ENCODE data around the gene COBL. TPM values are rescaled to one million over a fixed set of nuclear protein-coding genes. Genes with fewer than 3 reads are reported as not detected.

COBL gene
- total RNA-seq, 2 experiments from 2014 or later = not detected

GRCh38 chr7:51290702-51291540 is 25.7 kb downstream of the COBL start:
- no peak overlapping the region for H3K27ac Mint-ChIP-seq
- H3K9me3 Mint-ChIP-seq = no peaks in the 10 kb centered on the region
- intact Hi-C loops (cut with micrococcal nuclease) = no loop called here
- H3K4me3 Mint-ChIP-seq = no peak overlapping the region
- ChIA-PET POLR2A (no interaction called here), CTCF (no interaction called here)
- no peaks in the 10 kb centered on the region for H3K4me1 Mint-ChIP-seq (ENCODE audit: low read depth)
- no peaks in the 10 kb centered on the region for H3K36me3 Mint-ChIP-seq
- peaks cover 3% of the 10 kb centered on the region for H3K27me3 Mint-ChIP-seq
- no peak for DNase-seq

GRCh38 chr7:51290304-51290637 is 26.3 kb downstream of the COBL start:
- H3K4me3 Mint-ChIP-seq = no peak overlapping the region
- peaks cover 3% of the 10 kb centered on the region for H3K27me3 Mint-ChIP-seq
- no peaks in the 10 kb centered on the region for H3K36me3 Mint-ChIP-seq
- no peak for DNase-seq
- POLR2A ChIA-PET = no interaction called here
- intact Hi-C loops (cut with micrococcal nuclease) = no loop called here
- no peaks in the 10 kb centered on the region for H3K4me1 Mint-ChIP-seq (ENCODE audit: low read depth)
- no peaks in the 10 kb centered on the region for H3K9me3 Mint-ChIP-seq
- CTCF ChIA-PET = no interaction called here
- no peak overlapping the region for H3K27ac Mint-ChIP-seq

- peaks cover 3% of the 10 kb centered on the region for H3K27me3 Mint-ChIP-seq
- no peak for DNase-seq
- ChIA-PET POLR2A (no interaction called here), CTCF (no interaction called here)
- no peak overlapping the region for H3K27ac Mint-ChIP-seq
- no peaks in the 10 kb centered on the region for H3K36me3 Mint-ChIP-seq
- no peak overlapping the region for H3K4me3 Mint-ChIP-seq
- intact Hi-C loops (cut with micrococcal nuclease) = no loop called here
- H3K4me1 Mint-ChIP-seq (ENCODE audit: low read depth) = no peaks in the 10 kb centered on the region
- H3K9me3 Mint-ChIP-seq = no peaks in the 10 kb centered on the region
Measured at GRCh38 chr7:51289623-51290303, 26.8 kb downstream of the COBL start.

DNA sequence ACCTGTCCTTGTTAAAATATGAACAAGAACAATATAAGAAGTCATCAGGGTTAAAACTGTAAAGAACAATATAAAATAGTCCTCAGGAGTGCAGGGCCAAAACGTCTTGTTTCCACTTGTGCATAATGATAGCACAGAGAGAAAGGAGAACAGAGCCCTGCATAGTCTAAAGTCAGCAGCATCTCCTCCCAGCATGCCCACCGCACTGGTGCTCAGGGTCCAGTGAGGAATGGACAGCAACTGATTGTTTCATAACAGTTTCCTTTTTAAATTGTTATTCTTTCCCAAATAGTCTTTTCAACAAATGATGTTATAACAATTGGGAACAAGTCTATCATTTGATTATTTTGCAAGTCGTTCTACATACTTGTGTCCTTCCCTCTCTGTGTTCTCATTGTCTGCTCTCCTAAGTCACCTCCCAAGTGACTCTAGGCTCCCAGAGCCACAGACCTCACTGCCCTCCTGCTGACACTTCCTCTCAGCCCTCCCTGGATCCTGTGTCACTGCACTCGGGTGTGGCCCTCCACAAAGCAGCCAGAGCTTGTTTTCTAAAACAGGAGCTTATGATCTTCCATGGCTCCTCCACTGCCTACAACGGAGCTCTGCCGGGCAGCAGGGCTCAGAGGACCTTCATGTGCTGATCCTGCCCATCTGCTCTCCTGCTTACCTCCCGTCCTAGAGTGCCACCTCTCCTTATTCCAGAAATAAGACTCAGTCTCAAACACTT is 27.6 kb downstream of the COBL start:
- Mint-ChIP-seq H3K4me1 (ENCODE audit: low read depth) (no peaks in the 10 kb centered on the region), H3K4me3 (no peak overlapping the region), H3K27me3 (peaks cover 3% of the 10 kb centered on the region), H3K36me3 (no peaks in the 10 kb centered on the region), H3K27ac (no peak overlapping the region), H3K9me3 (no peaks in the 10 kb centered on the region)
- intact Hi-C loops (cut with micrococcal nuclease) = no loop called here
- DNase-seq = no peak
- POLR2A ChIA-PET = no interaction called here
- CTCF ChIA-PET = no interaction called here

DNA sequence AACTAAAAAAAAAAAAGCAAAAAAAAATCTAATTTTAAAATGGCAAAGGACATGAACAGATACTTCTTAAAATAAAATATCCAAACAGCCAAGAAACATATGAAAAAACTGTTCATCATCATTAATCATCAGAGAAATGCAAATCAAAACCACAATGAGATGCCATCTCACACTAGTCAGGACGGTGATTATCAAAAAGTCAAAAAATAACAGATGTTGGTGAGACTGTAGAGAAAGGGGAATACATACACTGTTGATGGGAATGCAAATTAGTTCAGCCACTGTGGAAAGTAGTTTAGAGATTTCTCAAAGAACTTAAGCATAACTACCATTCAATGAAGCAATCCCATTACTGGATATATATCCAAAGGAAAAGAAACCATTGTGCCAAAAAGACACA is 30.2 kb downstream of the COBL start:
- no peak for DNase-seq
- CTCF ChIA-PET = no interaction called here
- Mint-ChIP-seq H3K27me3 (peaks cover 8% of the 10 kb centered on the region), H3K4me3 (no peak overlapping the region), H3K27ac (no peak overlapping the region), H3K4me1 (ENCODE audit: low read depth) (no peaks in the 10 kb centered on the region), H3K9me3 (peaks cover 13% of the 10 kb centered on the region), H3K36me3 (no peaks in the 10 kb centered on the region)
- POLR2A ChIA-PET = no interaction called here
- intact Hi-C loops (cut with micrococcal nuclease) = no loop called here

GRCh38 chr7:51280156-51280555 is 36.5 kb downstream of the COBL start:
- POLR2A ChIA-PET = no interaction called here
- peaks cover 13% of the 10 kb centered on the region for H3K9me3 Mint-ChIP-seq

GRCh38 chr7:51279391-51280023 is 37.1 kb downstream of the COBL start:
- intact Hi-C loops (cut with micrococcal nuclease) = no loop called here
- H3K27ac Mint-ChIP-seq = no peak overlapping the region
- H3K27me3 Mint-ChIP-seq = peaks cover 11% of the 10 kb centered on the region
- no peaks in the 10 kb centered on the region for H3K36me3 Mint-ChIP-seq
- H3K9me3 Mint-ChIP-seq = peaks cover 13% of the 10 kb centered on the region
- POLR2A ChIA-PET = no interaction called here
- no peaks in the 10 kb centered on the region for H3K4me1 Mint-ChIP-seq (ENCODE audit: low read depth)
- CTCF ChIA-PET = no interaction called here
- DNase-seq = no peak
- no peak overlapping the region for H3K4me3 Mint-ChIP-seq

More at GRCh38 chr7:51280156-51280555, 36.5 kb downstream of the COBL start:
- intact Hi-C loops (cut with micrococcal nuclease) = no loop called here
- no peaks in the 10 kb centered on the region for H3K4me1 Mint-ChIP-seq (ENCODE audit: low read depth)
- no peak overlapping the region for H3K27ac Mint-ChIP-seq
- no peaks in the 10 kb centered on the region for H3K36me3 Mint-ChIP-seq
- CTCF ChIA-PET = no interaction called here
- DNase-seq = no peak
- peaks cover 9% of the 10 kb centered on the region for H3K27me3 Mint-ChIP-seq
- no peak overlapping the region for H3K4me3 Mint-ChIP-seq

- POLR2A ChIA-PET = no interaction called here
- CTCF ChIA-PET = no interaction called here
- peaks cover 14% of the 10 kb centered on the region for H3K27me3 Mint-ChIP-seq
- H3K4me3 Mint-ChIP-seq = no peak overlapping the region
- H3K36me3 Mint-ChIP-seq = no peaks in the 10 kb centered on the region
- peaks cover 13% of the 10 kb centered on the region for H3K9me3 Mint-ChIP-seq
- intact Hi-C loops (cut with micrococcal nuclease) = no loop called here
- H3K4me1 Mint-ChIP-seq (ENCODE audit: low read depth) = no peaks in the 10 kb centered on the region
- no peak for DNase-seq
- H3K27ac Mint-ChIP-seq = no peak overlapping the region
Measured at GRCh38 chr7:51278797-51279196, 37.8 kb downstream of the COBL start.

- CTCF ChIA-PET = no interaction called here
- no peaks in the 10 kb centered on the region for H3K36me3 Mint-ChIP-seq
Measured at GRCh38 chr7:51276967-51277366, 39.6 kb downstream of the COBL start.

DNA sequence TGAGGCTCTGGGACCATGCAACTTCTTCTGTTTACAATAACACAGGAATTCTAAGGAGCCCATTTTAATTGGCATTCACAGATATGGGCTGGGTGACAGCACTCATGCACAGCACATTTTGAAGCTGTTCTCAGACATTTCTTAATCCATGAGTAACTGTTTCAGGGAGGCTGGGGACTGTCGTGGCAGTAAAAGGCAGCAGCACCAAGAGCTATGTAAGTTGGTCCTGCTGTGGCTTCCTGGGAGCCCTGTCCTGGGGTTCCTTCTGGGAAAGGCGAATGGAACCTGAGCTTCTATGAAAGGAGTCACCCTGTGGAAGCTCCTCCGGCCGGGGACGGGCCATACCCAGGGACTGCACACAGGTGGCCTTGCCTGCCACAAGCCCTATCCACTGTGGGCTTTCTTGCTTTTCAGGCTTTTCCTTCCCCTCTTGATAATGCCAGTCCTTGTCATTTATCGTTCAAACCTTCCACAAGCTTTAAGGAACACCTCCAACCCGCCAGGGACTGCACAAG is 40.5 kb downstream of the COBL start:
- intact Hi-C loops (cut with micrococcal nuclease) = no loop called here
- Mint-ChIP-seq H3K27ac (no peak overlapping the region), H3K4me1 (ENCODE audit: low read depth) (no peaks in the 10 kb centered on the region), H3K36me3 (no peaks in the 10 kb centered on the region), H3K27me3 (peaks cover 11% of the 10 kb centered on the region), H3K9me3 (no peaks in the 10 kb centered on the region), H3K4me3 (no peak overlapping the region)
- POLR2A ChIA-PET = no interaction called here
- DNase-seq = no peak
- CTCF ChIA-PET = no interaction called here

More at GRCh38 chr7:51276967-51277366, 39.6 kb downstream of the COBL start:
- no peak for DNase-seq
- Mint-ChIP-seq H3K4me1 (ENCODE audit: low read depth) (no peaks in the 10 kb centered on the region), H3K4me3 (no peak overlapping the region), H3K9me3 (peaks cover 4% of the 10 kb centered on the region), H3K27me3 (peaks cover 14% of the 10 kb centered on the region), H3K27ac (no peak overlapping the region)
- POLR2A ChIA-PET = no interaction called here
- intact Hi-C loops (cut with micrococcal nuclease) = no loop called here

DNA sequence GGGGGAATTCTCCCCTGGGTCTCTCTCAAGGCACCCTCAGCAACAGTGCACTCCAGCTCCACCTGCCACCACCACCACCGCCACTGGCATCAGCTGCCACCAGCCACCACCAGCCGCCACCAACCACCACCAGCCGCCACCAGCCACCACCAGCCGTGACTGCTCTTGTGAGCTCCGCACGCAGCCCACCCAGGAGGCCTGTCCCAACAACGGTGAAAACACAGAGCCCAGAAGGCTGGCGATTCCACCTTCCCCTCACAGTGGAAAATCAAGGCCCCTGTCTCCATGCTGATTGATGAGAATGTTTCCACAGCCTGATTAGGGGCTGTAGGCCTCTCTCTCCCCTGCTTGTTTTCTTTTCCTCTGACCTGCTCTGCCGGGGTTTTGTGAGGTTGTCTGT is 41.1 kb downstream of the COBL start:
- no peak for DNase-seq
- Mint-ChIP-seq H3K36me3 (no peaks in the 10 kb centered on the region), H3K27ac (no peak overlapping the region), H3K4me1 (ENCODE audit: low read depth) (no peaks in the 10 kb centered on the region), H3K4me3 (no peak overlapping the region), H3K27me3 (peaks cover 11% of the 10 kb centered on the region), H3K9me3 (no peaks in the 10 kb centered on the region)
- POLR2A ChIA-PET = no interaction called here
- CTCF ChIA-PET = no interaction called here
- intact Hi-C loops (cut with micrococcal nuclease) = no loop called here

GRCh38 chr7:51274955-51275354 is 41.7 kb downstream of the COBL start:
- H3K36me3 Mint-ChIP-seq = no peaks in the 10 kb centered on the region
- H3K4me3 Mint-ChIP-seq = no peak overlapping the region
- intact Hi-C loops (cut with micrococcal nuclease) = no loop called here
- peaks cover 11% of the 10 kb centered on the region for H3K27me3 Mint-ChIP-seq
- H3K4me1 Mint-ChIP-seq (ENCODE audit: low read depth) = no peaks in the 10 kb centered on the region
- H3K9me3 Mint-ChIP-seq = no peaks in the 10 kb centered on the region
- DNase-seq = no peak
- no peak overlapping the region for H3K27ac Mint-ChIP-seq
- ChIA-PET POLR2A (no interaction called here), CTCF (no interaction called here)
